GM13976 (cell line): Measurements from ENCODE around the gene SLC18A2.

Experiments used
- DNase-seq: peaks from one replicate; pipeline ENCODE4 v3.0.0; 2012; ENCODE audit warnings: low spot score
- in situ Hi-C: fragments of 300-500 bp; cut with MboI; formaldehyde crosslinking; loops from one replicate; pipeline ENCODE4 v1.12.0; 2022; ENCODE audit warnings: low sequenced_read_pairs, mixed read lengths, inconsistent platforms; ENCODE audit not compliant: unreplicated experiment
- TF ChIP-seq, protein P1 (sequence below): IDR thresholded peaks from 2 replicates; pipeline ENCODE4 v1.5.1; 2012; ENCODE audit warnings: borderline replicate concordance, mild to moderate bottlenecking; ENCODE audit not compliant: insufficient read depth; ENCODE audit errors: extremely low read depth, missing control alignments, control extremely low read depth

Gene SLC18A2

GRCh38 chr10:117240621-117241529 lies at the start of gene SLC18A2:
TSS of gene SLC18A2 (plus strand) at chr10:117241114. CDS start at chr10:117241694, 580 bp downstream.
- in situ Hi-C loops, result no loop called here
- TF ChIP-seq, protein P1, sequence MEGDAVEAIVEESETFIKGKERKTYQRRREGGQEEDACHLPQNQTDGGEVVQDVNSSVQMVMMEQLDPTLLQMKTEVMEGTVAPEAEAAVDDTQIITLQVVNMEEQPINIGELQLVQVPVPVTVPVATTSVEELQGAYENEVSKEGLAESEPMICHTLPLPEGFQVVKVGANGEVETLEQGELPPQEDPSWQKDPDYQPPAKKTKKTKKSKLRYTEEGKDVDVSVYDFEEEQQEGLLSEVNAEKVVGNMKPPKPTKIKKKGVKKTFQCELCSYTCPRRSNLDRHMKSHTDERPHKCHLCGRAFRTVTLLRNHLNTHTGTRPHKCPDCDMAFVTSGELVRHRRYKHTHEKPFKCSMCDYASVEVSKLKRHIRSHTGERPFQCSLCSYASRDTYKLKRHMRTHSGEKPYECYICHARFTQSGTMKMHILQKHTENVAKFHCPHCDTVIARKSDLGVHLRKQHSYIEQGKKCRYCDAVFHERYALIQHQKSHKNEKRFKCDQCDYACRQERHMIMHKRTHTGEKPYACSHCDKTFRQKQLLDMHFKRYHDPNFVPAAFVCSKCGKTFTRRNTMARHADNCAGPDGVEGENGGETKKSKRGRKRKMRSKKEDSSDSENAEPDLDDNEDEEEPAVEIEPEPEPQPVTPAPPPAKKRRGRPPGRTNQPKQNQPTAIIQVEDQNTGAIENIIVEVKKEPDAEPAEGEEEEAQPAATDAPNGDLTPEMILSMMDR, result no peak
- DNase-seq, result no peak

- TF ChIP-seq, protein P1, result no peak
- no peak for DNase-seq
- in situ Hi-C loops, result no loop called here
Observed at GRCh38 chr10:117197189-117197588, 43.7 kb upstream of the SLC18A2 start, which contains the start of gene KCNK18. TSS of gene KCNK18 (plus strand) at chr10:117197489. CDS start at chr10:117197489, 0 bp downstream.

- DNase-seq, result no peak
- in situ Hi-C loops, result no loop called here
- TF ChIP-seq, protein P1, result no peak
Observed at GRCh38 chr10:117198088-117198487, 42.8 kb upstream of the SLC18A2 start.

DNA sequence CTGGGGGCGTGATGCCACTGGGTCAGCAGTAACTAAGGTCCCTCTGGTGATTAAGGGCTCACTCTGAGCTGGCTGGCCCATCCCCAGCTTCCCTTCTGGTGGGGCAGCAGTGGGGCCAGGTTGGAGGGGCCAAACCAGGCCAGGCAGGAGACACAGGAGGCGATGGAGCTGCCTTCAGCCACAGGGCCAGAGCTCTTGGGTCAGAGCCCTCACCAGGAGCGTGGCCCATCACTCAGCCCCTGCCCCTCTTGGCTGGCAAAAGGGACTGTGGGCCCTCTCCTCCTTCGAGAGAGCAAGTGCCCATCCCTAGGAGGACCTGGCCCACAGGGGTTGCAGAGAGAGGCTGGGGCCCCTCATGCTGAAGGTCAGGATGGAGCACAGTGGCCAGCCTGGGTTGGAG lies 39.1 kb upstream of the SLC18A2 start:
- TF ChIP-seq, protein P1, result no peak
- DNase-seq, result no peak
- in situ Hi-C loops, result loop anchor here (25.0 kb wide), 1 partner anchor 1035 kb away; no protein-coding TSS in a partner anchor

GRCh38 chr10:117204316-117204715 lies 36.6 kb upstream of the SLC18A2 start:
- in situ Hi-C loops, result loop anchor here (25.0 kb wide), 1 partner anchor 1033 kb away; no protein-coding TSS in a partner anchor
- TF ChIP-seq, protein P1, result no peak
- no peak for DNase-seq

DNA sequence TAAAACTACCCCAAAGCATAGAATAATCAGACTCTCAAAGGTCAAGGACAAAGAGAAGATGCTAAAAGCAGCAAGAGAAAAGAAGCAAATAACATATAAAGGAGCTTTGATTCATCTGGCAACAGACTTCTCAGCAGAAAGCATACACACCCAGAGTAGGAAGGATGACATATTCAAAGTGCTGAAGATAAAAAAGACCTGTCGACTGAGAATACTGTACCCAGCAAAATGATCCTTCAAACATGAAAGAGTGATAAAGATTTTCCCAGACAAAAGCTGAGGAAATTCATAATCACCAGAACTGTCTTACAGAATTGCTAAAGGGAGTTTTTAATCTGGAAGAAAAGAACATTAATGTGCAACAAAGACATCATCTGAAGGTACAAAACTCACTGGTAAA lies 28.7 kb upstream of the SLC18A2 start:
- no peak for DNase-seq
- TF ChIP-seq, protein P1, result no peak
- in situ Hi-C loops, result loop anchor here (25.0 kb wide), 1 partner anchor 1025 kb away; no protein-coding TSS in a partner anchor
